H1 (cell line): ENCODE results near the gene COG4.

ENCODE experiments used
- ATF3 ChIP-seq: IDR thresholded peaks from 2 replicates; pipeline ENCODE4 v1.6.1; 2011; ENCODE audit warnings: low read depth, mild to moderate bottlenecking, low read length; ENCODE audit not compliant: insufficient read depth
- EP300 ChIP-seq, 2 experiments: IDR thresholded peaks; 1 replicate in 1 of 2; 2 replicates in 1 of 2; pipeline ENCODE4 v1.6.1; 2011 to 2012; ENCODE audit warnings: low read depth in 2 of 2, low read length in 2 of 2, mild to moderate bottlenecking in 2 of 2, borderline replicate concordance in 1 of 2, inconsistent platforms in 1 of 2, moderate library complexity in 1 of 2
- EZH2 ChIP-seq: fragments of 200-600 bp; sonication (generic); IDR thresholded peaks from 2 replicates; pipeline ENCODE4 v1.7.1; 2012; ENCODE audit warnings: low read depth, mild to moderate bottlenecking, moderate library complexity, low read length, inconsistent platforms; ENCODE audit not compliant: severe bottlenecking
- SUZ12 ChIP-seq: fragments of 200-600 bp; sonication (generic); IDR thresholded peaks from 2 replicates; pipeline ENCODE4 v1.6.1; 2012; ENCODE audit warnings: mild to moderate bottlenecking, inconsistent platforms, low read length, moderate library complexity, mixed read lengths
- TF ChIP-seq, protein P1 (sequence below), 3 experiments: IDR thresholded peaks; 1 replicate in 2 of 3; 2 replicates in 1 of 3; pipeline versions ENCODE4 v1.5.1 to v1.6.1; 2011; ENCODE audit warnings: low read length in 3 of 3, mild to moderate bottlenecking in 3 of 3, inconsistent platforms in 2 of 3, low read depth in 1 of 3, moderate library complexity in 1 of 3; ENCODE audit not compliant: insufficient read depth in 1 of 3; ENCODE audit errors: control extremely low read depth in 1 of 3

GRCh38 chr16:70494777-70495176, 28.6 kb downstream of the COG4 start:
- TF ChIP-seq, protein P1, sequence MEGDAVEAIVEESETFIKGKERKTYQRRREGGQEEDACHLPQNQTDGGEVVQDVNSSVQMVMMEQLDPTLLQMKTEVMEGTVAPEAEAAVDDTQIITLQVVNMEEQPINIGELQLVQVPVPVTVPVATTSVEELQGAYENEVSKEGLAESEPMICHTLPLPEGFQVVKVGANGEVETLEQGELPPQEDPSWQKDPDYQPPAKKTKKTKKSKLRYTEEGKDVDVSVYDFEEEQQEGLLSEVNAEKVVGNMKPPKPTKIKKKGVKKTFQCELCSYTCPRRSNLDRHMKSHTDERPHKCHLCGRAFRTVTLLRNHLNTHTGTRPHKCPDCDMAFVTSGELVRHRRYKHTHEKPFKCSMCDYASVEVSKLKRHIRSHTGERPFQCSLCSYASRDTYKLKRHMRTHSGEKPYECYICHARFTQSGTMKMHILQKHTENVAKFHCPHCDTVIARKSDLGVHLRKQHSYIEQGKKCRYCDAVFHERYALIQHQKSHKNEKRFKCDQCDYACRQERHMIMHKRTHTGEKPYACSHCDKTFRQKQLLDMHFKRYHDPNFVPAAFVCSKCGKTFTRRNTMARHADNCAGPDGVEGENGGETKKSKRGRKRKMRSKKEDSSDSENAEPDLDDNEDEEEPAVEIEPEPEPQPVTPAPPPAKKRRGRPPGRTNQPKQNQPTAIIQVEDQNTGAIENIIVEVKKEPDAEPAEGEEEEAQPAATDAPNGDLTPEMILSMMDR (IDR thresholded peaks at IDR 0.05; ENCODE audit: control extremely low read depth in 1 of 3, insufficient read depth in 1 of 3, low read depth in 1 of 3, low read length in 3 of 3): no peak
- TF ChIP-seq EP300 (IDR thresholded peaks at IDR 0.05; ENCODE audit: borderline replicate concordance in 1 of 2, low read depth in 2 of 2, low read length in 2 of 2): no peak
- no peak for TF ChIP-seq ATF3
- TF ChIP-seq SUZ12: no peak
- no peak for TF ChIP-seq EZH2
